Keratinocyte (primary cell): ENCODE results near the gene CBFA2T3.

Experiments used
- CTCF ChIP-seq, 3 experiments: IDR thresholded peaks in 1 of 3; conservative IDR thresholded peaks in 1 of 3; optimal IDR thresholded peaks in 1 of 3; 2 replicates in 2 of 3; 3 replicates in 1 of 3; pipeline versions ENCODE3 to v1.5.1; 2011; ENCODE audit warnings: low read length in 3 of 3, mild to moderate bottlenecking in 3 of 3, moderate library complexity in 2 of 3, control low read depth in 1 of 3, inconsistent platforms in 1 of 3; ENCODE audit not compliant: insufficient read depth in 2 of 3; ENCODE audit errors: extremely low read depth in 1 of 3
- EZH2 ChIP-seq: IDR thresholded peaks from one replicate; pipeline ENCODE4 v1.6.1; 2012; ENCODE audit warnings: inconsistent platforms, mild to moderate bottlenecking, low read length, moderate library complexity

GRCh38 chr16:88831838-88832237, 145.2 kb downstream of the CBFA2T3 start:
- TF ChIP-seq EZH2 (no peak), CTCF (optimal IDR thresholded peaks at IDR 0.05 in 1 of 3, IDR thresholded peaks at IDR 0.05 in 1 of 3, conservative IDR thresholded peaks at IDR 0.05 in 1 of 3; ENCODE audit: extremely low read depth in 1 of 3, insufficient read depth in 2 of 3, low read length in 3 of 3) (peak in 2 of 3 experiments; percentile 43 to 46)
